ENCODE results near the gene CD300LD. TPM values are rescaled to one million over a fixed set of nuclear protein-coding genes. Genes with fewer than 3 reads are reported as not detected.
A peak's percentile ranks its signal among the peaks of the same experiment; 100 is the strongest.
"Not testable (repeated sequence)": the region's sequence is repeated elsewhere in the genome, so short reads cannot be mapped to it uniquely, and the experiment has no call there.

The CD300LD gene
- polyA plus RNA-seq, 3 donors = 0.33 to 0.50 (median 0.41) TPM

GRCh38 chr17:74637265-74637664 is 45.2 kb upstream of the CD300LD start:
- Histone ChIP-seq H3K4me3 (replicated peaks in 1 of 3; ENCODE audit: low read depth in 2 of 3, low read length in 3 of 3) (peak overlapping the region in 1 of 3 experiments; percentile 24), H3K9me3 (replicated peaks in 1 of 2; ENCODE audit: control insufficient read depth in 1 of 2, insufficient read depth in 1 of 2, low read length in 2 of 2) (no peaks in the 10 kb centered on the region), H3K27ac (ENCODE audit: low read depth in 1 of 2, low read length in 2 of 2) (peak overlapping the region; percentile 99 to 100), H3K79me2 (ENCODE audit: insufficient read depth, low read length) (no peaks in the 10 kb centered on the region), H2AFZ (ENCODE audit: insufficient read depth, low read depth, low read length, poor library complexity, severe bottlenecking) (no peak overlapping the region), H3K27me3 (ENCODE audit: control insufficient read depth in 2 of 2, insufficient read depth in 2 of 2, low read length in 2 of 2) (no peaks in the 10 kb centered on the region), H3K4me1 (ENCODE audit: control insufficient read depth in 1 of 2, insufficient read depth in 2 of 2, low read length in 2 of 2) (peaks cover 100% of the 10 kb centered on the region in 2 donors), H3K4me2 (replicated peaks; ENCODE audit: extremely low read depth, low read length, poor library complexity, severe bottlenecking) (no peak overlapping the region), H3K9ac (ENCODE audit: insufficient read depth, low read length, poor library complexity, severe bottlenecking) (peak overlapping the region; percentile 83), H4K20me1 (ENCODE audit: insufficient read depth, low read length) (no peaks in the 10 kb centered on the region), H3K36me3 (replicated peaks in 1 of 2; ENCODE audit: control insufficient read depth in 1 of 2, insufficient read depth in 2 of 2, low read length in 2 of 2) (no peaks in the 10 kb centered on the region)
- no peak for TF ChIP-seq CTCF (IDR thresholded peaks at IDR 0.05)
- Mint-ChIP-seq H3K4me3 (no peak overlapping the region), H3K27me3 (ENCODE audit: low read depth in 3 of 3) (peaks cover 0 to 2% (median 0%) of the 10 kb centered on the region in 3 donors), H3K9me3 (no peaks in the 10 kb centered on the region), H3K4me1 (peaks cover 93% of the 10 kb centered on the region), H3K36me3 (peaks cover 5 to 12% of the 10 kb centered on the region in 2 donors), H3K27ac (peak overlapping the region; percentile 99 to 100 (median 100))
- 30% methylated on average over 7 of the region's 11 CpGs for WGBS (ENCODE audit: insufficient coverage)
- intact Hi-C loops (cut with micrococcal nuclease) = no loop called here
- peak; percentile 61 to 83 (median 79) for DNase-seq

- H3K4me3 ChIP-seq (replicated peaks in 1 of 3; ENCODE audit: low read depth in 2 of 3, low read length in 3 of 3); H3K9me3 Mint-ChIP-seq; DNase-seq; H3K27me3 ChIP-seq (ENCODE audit: control insufficient read depth in 2 of 2, insufficient read depth in 2 of 2, low read length in 2 of 2); H2AFZ ChIP-seq (ENCODE audit: insufficient read depth, low read depth, low read length, poor library complexity, severe bottlenecking); H3K4me2 ChIP-seq (replicated peaks; ENCODE audit: extremely low read depth, low read length, poor library complexity, severe bottlenecking); H3K27me3 Mint-ChIP-seq (ENCODE audit: low read depth in 3 of 3); H3K9me3 ChIP-seq (replicated peaks in 1 of 2; ENCODE audit: control insufficient read depth in 1 of 2, insufficient read depth in 1 of 2, low read length in 2 of 2); intact Hi-C loops (cut with micrococcal nuclease); H3K79me2 ChIP-seq (ENCODE audit: insufficient read depth, low read length); H3K36me3 ChIP-seq (replicated peaks in 1 of 2; ENCODE audit: control insufficient read depth in 1 of 2, insufficient read depth in 2 of 2, low read length in 2 of 2); H4K20me1 ChIP-seq (ENCODE audit: insufficient read depth, low read length): not testable (repeated sequence)
- Mint-ChIP-seq H3K4me3 (peak overlapping the region in 1 of 2 donors; percentile 23), H3K36me3 (peaks cover 2 to 11% of the 10 kb centered on the region in 2 donors), H3K4me1 (peaks cover 93% of the 10 kb centered on the region), H3K27ac (peak overlapping the region; percentile 99 to 100 (median 100))
- WGBS (ENCODE audit: insufficient coverage) = no CpG with 5 or more reads among the region's 10 CpGs
- H3K27ac ChIP-seq (ENCODE audit: low read depth in 1 of 2, low read length in 2 of 2) = peak overlapping the region; percentile 99 to 100
- peak overlapping the region; percentile 83 for H3K9ac ChIP-seq (ENCODE audit: insufficient read depth, low read length, poor library complexity, severe bottlenecking)
- peaks cover 100% of the 10 kb centered on the region in 2 donors for H3K4me1 ChIP-seq (ENCODE audit: control insufficient read depth in 1 of 2, insufficient read depth in 2 of 2, low read length in 2 of 2)
Measured at GRCh38 chr17:74636541-74637085, 44.5 kb upstream of the CD300LD start.
